Fibroblast of pulmonary artery (primary cell): ENCODE measurements around the gene IFNA8.
A peak's percentile ranks its signal among the peaks of the same experiment; 100 is the strongest.

Experiments
- DNase-seq: peaks from one replicate; pipeline ENCODE4 v3.0.0-alpha.2; 2010; ENCODE audit warnings: low read depth
- H3K4me3 ChIP-seq: replicated peaks from 2 replicates; pipeline ENCODE4 v1.5.1; 2011; ENCODE audit warnings: low read depth, mild to moderate bottlenecking, control low read depth, low read length, moderate library complexity
- CTCF ChIP-seq: IDR thresholded peaks from 2 replicates; pipeline ENCODE4 v1.5.1; 2011; ENCODE audit warnings: mild to moderate bottlenecking, control low read depth, low read length, inconsistent platforms; ENCODE audit errors: missing control alignments

Gene IFNA8

GRCh38 chr9:21412107-21412506, 3.2 kb downstream of the IFNA8 start:
- DNase-seq: no peak
- no peak overlapping the region for H3K4me3 ChIP-seq
- TF ChIP-seq CTCF: no peak

GRCh38 chr9:21413151-21413550, 4.2 kb downstream of the IFNA8 start:
- no peak for DNase-seq
- no peak for TF ChIP-seq CTCF
- H3K4me3 ChIP-seq: no peak overlapping the region

- no peak for DNase-seq
- TF ChIP-seq CTCF: peak; percentile 31
- no peak overlapping the region for H3K4me3 ChIP-seq
These were observed 4.7 kb downstream of the IFNA8 start for GRCh38 chr9:21413624-21414023.

GRCh38 chr9:21414220-21414940, 5.5 kb downstream of the IFNA8 start:
- no peak overlapping the region for H3K4me3 ChIP-seq
- TF ChIP-seq CTCF: no peak
- no peak for DNase-seq

- no peak for DNase-seq
- no peak overlapping the region for H3K4me3 ChIP-seq
- TF ChIP-seq CTCF: no peak
These were observed 6.8 kb downstream of the IFNA8 start for GRCh38 chr9:21415493-21416267.

GRCh38 chr9:21428235-21428634, 19.3 kb downstream of the IFNA8 start:
- no peak for TF ChIP-seq CTCF
- H3K4me3 ChIP-seq: no peak overlapping the region
- no peak for DNase-seq
